DOHH2 (cell line): ENCODE results near the gene SAFB.

ENCODE experiments used
- H3F3A ChIP-seq: fragments of 200-600 bp; sonication (generic), shearing (Covaris generic); 2 replicates; pipeline ENCODE4 v1.6.0; 2016; ENCODE audit warnings: antibody characterized with exemption, mild to moderate bottlenecking; ENCODE audit not compliant: control insufficient read depth, insufficient read depth
- H3K27ac ChIP-seq: fragments of 200-600 bp; sonication (generic); 2 replicates; pipeline ENCODE4 v1.5.1; 2014; ENCODE audit warnings: low read depth, mild to moderate bottlenecking, low read length, moderate library complexity
- H3K27me3 ChIP-seq: fragments of 200-600 bp; sonication (generic); 2 replicates; pipeline ENCODE4 v1.6.1; 2014; ENCODE audit warnings: mild to moderate bottlenecking, low read length, mixed read lengths; ENCODE audit not compliant: control insufficient read depth
- H3K36me3 ChIP-seq: fragments of 200-600 bp; sonication (generic); 2 replicates; pipeline ENCODE4 v1.6.1; 2014; ENCODE audit warnings: mild to moderate bottlenecking, low read length, moderate library complexity, mixed read lengths; ENCODE audit not compliant: control insufficient read depth
- H3K4me1 ChIP-seq: fragments of 200-600 bp; sonication (generic); 2 replicates; pipeline ENCODE4 v1.6.1; 2014; ENCODE audit warnings: mild to moderate bottlenecking, low read length, mixed read lengths; ENCODE audit not compliant: control insufficient read depth
- H3K4me2 ChIP-seq: fragments of 200-600 bp; sonication (generic); 2 replicates; pipeline ENCODE4 v1.6.0; 2014; ENCODE audit warnings: mild to moderate bottlenecking, low read length, moderate library complexity
- H3K4me3 ChIP-seq: fragments of 200-600 bp; sonication (generic); 2 replicates; pipeline ENCODE4 v1.5.1; 2014; ENCODE audit warnings: mild to moderate bottlenecking, low read length, mixed read lengths
- H3K79me2 ChIP-seq: fragments of 200-600 bp; sonication (generic); 2 replicates; pipeline ENCODE4 v1.6.1; 2014; ENCODE audit warnings: mild to moderate bottlenecking, low read length, mixed read lengths; ENCODE audit not compliant: control insufficient read depth
- H3K9me2 ChIP-seq: fragments of 200-600 bp; sonication (generic); replicated peaks from 2 replicates; pipeline ENCODE4 v1.6.1; 2014; ENCODE audit warnings: mild to moderate bottlenecking, low read length, mixed read lengths; ENCODE audit not compliant: control insufficient read depth
- H3K9me3 ChIP-seq: fragments of 200-600 bp; sonication (generic); 2 replicates; pipeline ENCODE4 v1.6.1; 2014; ENCODE audit warnings: antibody characterized with exemption, low read length, mixed read lengths; ENCODE audit not compliant: control insufficient read depth, insufficient read depth
- H4K20me1 ChIP-seq: fragments of 200-600 bp; sonication (generic); 2 replicates; pipeline ENCODE4 v1.6.0; 2014; ENCODE audit warnings: low read depth, mild to moderate bottlenecking, antibody characterized with exemption, low read length, moderate library complexity; ENCODE audit not compliant: control insufficient read depth, insufficient read depth
- EZH2phosphoT487 ChIP-seq: fragments of 200-600 bp; sonication (generic); IDR thresholded peaks from 2 replicates; pipeline ENCODE4 v1.6.1; 2017; ENCODE audit warnings: borderline replicate concordance, mild to moderate bottlenecking, antibody characterized with exemption, low read length, moderate library complexity, mixed read lengths
- TF ChIP-seq, protein P1 (sequence below): fragments of 200-600 bp; sonication (generic); IDR thresholded peaks from one replicate; pipeline ENCODE4 v1.5.1; 2014; ENCODE audit warnings: antibody characterized with exemption, mild to moderate bottlenecking, low read depth, low read length; ENCODE audit not compliant: poor library complexity, severe bottlenecking

SAFB gene

DNA sequence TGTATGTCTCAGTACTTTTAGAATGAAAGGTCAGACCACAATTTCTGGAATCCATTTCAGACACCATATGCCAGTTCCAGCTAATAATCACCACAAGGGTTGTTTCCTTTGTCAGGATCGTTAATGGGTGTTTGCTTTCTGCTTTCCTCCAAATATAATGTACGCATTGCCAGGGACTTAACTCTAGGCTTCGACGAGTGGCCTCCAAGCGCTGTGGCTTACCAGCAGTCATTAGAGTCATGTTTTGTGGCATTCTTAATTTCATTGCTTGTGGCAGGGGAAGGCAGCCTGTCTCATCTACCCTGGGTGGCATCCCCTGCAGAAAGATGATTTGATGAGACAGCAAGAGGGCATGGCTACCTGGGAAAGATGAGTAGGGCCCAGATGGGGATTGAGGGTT is 22.5 kb downstream of the SAFB start:
- H3K9me3 ChIP-seq = no peaks in the 10 kb centered on the region
- no peak overlapping the region for H3K4me2 ChIP-seq
- H3K79me2 ChIP-seq = peaks cover 78% of the 10 kb centered on the region
- no peaks in the 10 kb centered on the region for H3K27me3 ChIP-seq
- no peaks in the 10 kb centered on the region for H3K4me1 ChIP-seq
- H3K4me3 ChIP-seq = no peak overlapping the region
- no peaks in the 10 kb centered on the region for H3K9me2 ChIP-seq
- TF ChIP-seq EZH2phosphoT487 = no peak
- TF ChIP-seq, protein P1, sequence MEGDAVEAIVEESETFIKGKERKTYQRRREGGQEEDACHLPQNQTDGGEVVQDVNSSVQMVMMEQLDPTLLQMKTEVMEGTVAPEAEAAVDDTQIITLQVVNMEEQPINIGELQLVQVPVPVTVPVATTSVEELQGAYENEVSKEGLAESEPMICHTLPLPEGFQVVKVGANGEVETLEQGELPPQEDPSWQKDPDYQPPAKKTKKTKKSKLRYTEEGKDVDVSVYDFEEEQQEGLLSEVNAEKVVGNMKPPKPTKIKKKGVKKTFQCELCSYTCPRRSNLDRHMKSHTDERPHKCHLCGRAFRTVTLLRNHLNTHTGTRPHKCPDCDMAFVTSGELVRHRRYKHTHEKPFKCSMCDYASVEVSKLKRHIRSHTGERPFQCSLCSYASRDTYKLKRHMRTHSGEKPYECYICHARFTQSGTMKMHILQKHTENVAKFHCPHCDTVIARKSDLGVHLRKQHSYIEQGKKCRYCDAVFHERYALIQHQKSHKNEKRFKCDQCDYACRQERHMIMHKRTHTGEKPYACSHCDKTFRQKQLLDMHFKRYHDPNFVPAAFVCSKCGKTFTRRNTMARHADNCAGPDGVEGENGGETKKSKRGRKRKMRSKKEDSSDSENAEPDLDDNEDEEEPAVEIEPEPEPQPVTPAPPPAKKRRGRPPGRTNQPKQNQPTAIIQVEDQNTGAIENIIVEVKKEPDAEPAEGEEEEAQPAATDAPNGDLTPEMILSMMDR = no peak
- H4K20me1 ChIP-seq = peaks cover 25% of the 10 kb centered on the region; the same call in 1 of the 2 replicates
- no peak overlapping the region for H3K27ac ChIP-seq
- H3F3A ChIP-seq = peaks cover 6% of the 10 kb centered on the region; the same call in 1 of the 2 replicates
- peaks cover 92% of the 10 kb centered on the region for H3K36me3 ChIP-seq

GRCh38 chr19:5646703-5647102 is 23.8 kb downstream of the SAFB start:
- Histone ChIP-seq H3K27me3 (no peaks in the 10 kb centered on the region), H3K9me3 (no peaks in the 10 kb centered on the region), H3K9me2 (no peaks in the 10 kb centered on the region), H4K20me1 (peaks cover 19% of the 10 kb centered on the region; the same call in 1 of the 2 replicates), H3K79me2 (peaks cover 65% of the 10 kb centered on the region), H3K4me2 (no peak overlapping the region), H3K4me1 (no peaks in the 10 kb centered on the region), H3K27ac (no peak overlapping the region), H3F3A (peaks cover 6% of the 10 kb centered on the region; the same call in 1 of the 2 replicates), H3K36me3 (peaks cover 92% of the 10 kb centered on the region), H3K4me3 (no peak overlapping the region)
- TF ChIP-seq EZH2phosphoT487 = no peak

DNA sequence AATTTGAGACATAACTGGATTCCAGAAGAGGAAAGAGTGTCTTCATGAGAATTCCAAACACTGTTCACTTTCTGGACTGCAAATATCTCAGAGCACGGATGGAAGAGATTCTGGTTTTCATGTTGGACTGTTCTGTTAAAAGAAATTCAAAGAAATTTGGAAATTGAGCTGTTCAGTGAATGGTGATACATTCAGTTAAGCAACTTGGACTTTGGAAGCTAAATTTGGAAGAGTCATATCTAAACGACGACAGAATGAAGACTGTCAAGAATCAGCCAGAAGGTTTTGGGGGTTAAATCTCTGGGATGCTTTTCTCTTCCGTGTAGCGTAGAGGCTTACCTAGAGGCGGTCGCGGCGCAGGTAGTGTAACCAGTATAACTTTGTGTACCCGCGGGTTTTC is 25.6 kb downstream of the SAFB start:
- no peak for TF ChIP-seq EZH2phosphoT487
- TF ChIP-seq, protein P1 = no peak
- Histone ChIP-seq H3K4me2 (no peak overlapping the region), H3K4me3 (no peak overlapping the region), H3K27me3 (no peaks in the 10 kb centered on the region), H3K4me1 (no peaks in the 10 kb centered on the region), H3K36me3 (peaks cover 92% of the 10 kb centered on the region), H3F3A (no peaks in the 10 kb centered on the region), H3K79me2 (peaks cover 48% of the 10 kb centered on the region), H3K27ac (no peak overlapping the region), H3K9me2 (no peaks in the 10 kb centered on the region), H3K9me3 (no peaks in the 10 kb centered on the region), H4K20me1 (peaks cover 13% of the 10 kb centered on the region; the same call in 1 of the 2 replicates)

GRCh38 chr19:5651361-5651760 is 28.5 kb downstream of the SAFB start:
- H3F3A ChIP-seq = no peaks in the 10 kb centered on the region; the same call in 1 of the 2 replicates
- H3K27ac ChIP-seq = no peak overlapping the region
- H4K20me1 ChIP-seq = no peaks in the 10 kb centered on the region
- no peaks in the 10 kb centered on the region for H3K9me2 ChIP-seq
- H3K79me2 ChIP-seq = peaks cover 21% of the 10 kb centered on the region
- H3K36me3 ChIP-seq = peaks cover 90% of the 10 kb centered on the region
- H3K4me1 ChIP-seq = no peaks in the 10 kb centered on the region
- H3K9me3 ChIP-seq = no peaks in the 10 kb centered on the region
- no peak overlapping the region for H3K4me3 ChIP-seq
- H3K27me3 ChIP-seq = no peaks in the 10 kb centered on the region
- TF ChIP-seq, protein P1 = no peak
- TF ChIP-seq EZH2phosphoT487 = no peak
- H3K4me2 ChIP-seq = no peak overlapping the region
